Heart right ventricle (tissue), 16 donors: ENCODE results near the gene GLB1L3. TPM values are rescaled to one million over a fixed set of nuclear protein-coding genes. Genes with fewer than 3 reads are reported as not detected.
"Not testable (repeated sequence)": the region's sequence is repeated elsewhere in the genome, so short reads cannot be mapped to it uniquely, and the experiment has no call there.

Experiments
- ATAC-seq, 8 donors: fragments of 200-7000 bp; cut with Tn5 transposase; one replicate each; pipeline ENCODE4 v1.9.1; 2020; ENCODE audit warnings: mild to moderate bottlenecking in 8 of 8, moderate library complexity in 8 of 8, moderate number of reproducible peaks in 1 of 8
- DNase-seq, 2 donors: peaks; one replicate each; pipeline ENCODE4 v3.0.0-alpha.2; 2020
- H3K27ac ChIP-seq, 10 donors: fragments of 200-600 bp; sonication (generic) in 2 of 10; one replicate each; pipeline versions ENCODE4 v1.5.0 to v1.8.0; 2020 to 2022; ENCODE audit warnings: mild to moderate bottlenecking in 3 of 10
- H3K27me3 ChIP-seq, 7 donors: fragments of 200-600 bp; one replicate each; pipeline ENCODE4 v1.8.0; 2021 to 2022; ENCODE audit warnings: mild to moderate bottlenecking in 2 of 7
- H3K36me3 ChIP-seq, 9 donors: fragments of 200-600 bp; sonication (generic) in 1 of 9; one replicate each; pipeline versions ENCODE4 v1.5.0 to v1.8.0; 2020 to 2022; ENCODE audit warnings: mild to moderate bottlenecking in 2 of 9
- H3K4me1 ChIP-seq, 9 donors: fragments of 200-600 bp; sonication (generic) in 1 of 9; one replicate each; pipeline versions ENCODE4 v1.5.0 to v1.8.0; 2020 to 2022; ENCODE audit warnings: mild to moderate bottlenecking in 4 of 9
- H3K4me3 ChIP-seq, 10 donors: fragments of 200-600 bp; sonication (generic) in 2 of 10; one replicate each; pipeline versions ENCODE4 v1.5.0 to v1.8.0; 2020 to 2022; ENCODE audit warnings: mild to moderate bottlenecking in 7 of 10, moderate library complexity in 2 of 10
- H3K9me3 ChIP-seq, 11 donors: fragments of 200-600 bp in 10 of 11; sonication (generic) in 2 of 11; one replicate each; pipeline versions ENCODE4 v1.5.0 to v1.8.0; 2013 to 2022; ENCODE audit warnings: mild to moderate bottlenecking in 2 of 11, control low read depth in 1 of 11, moderate library complexity in 1 of 11
- WGBS, 2 donors: extraction: QIAGEN DNeasy Blood & Tissue Kit; methylation state at CpG; one replicate each; pipeline ENCODE4 v1.1.7; 2013; ENCODE audit warnings: inconsistent platforms in 1 of 2; 5-methylcytosine and 5-hydroxymethylcytosine counted together
- intact Hi-C, 10 donors: fragments of 100-400 bp; cut with DNase I; formaldehyde crosslinking; loops; one replicate each; pipeline versions ENCODE4 v1.11.1 to v1.14.2; 2022
- polyA plus RNA-seq, 2 donors: library from polyadenylated mRNA; stranded (reverse); fragments of 200-250 nt; gene quantifications; one replicate each; pipeline ENCODE4 v1.2.3, GENCODE V29; 2013
- total RNA-seq, 10 donors: library from RNA; stranded (reverse); fragmentation: NEBNext Ultra II Directional in 3 of 10; extraction: Animal tissue kit (Norgen Biotek cat#: 25700) in 3 of 10; gene quantifications; one replicate each; pipeline versions ENCODE4 v1.2.1 to v1.2.4, GENCODE V29; 2021 to 2023
- TF ChIP-seq, protein P1 (sequence below), 9 donors: fragments of 200-600 bp; sonication (generic) in 2 of 9; IDR thresholded peaks; one replicate each; pipeline versions ENCODE4 v1.5.0 to v1.8.0; 2021 to 2022; ENCODE audit warnings: antibody characterized with exemption in 9 of 9, mild to moderate bottlenecking in 5 of 9, moderate library complexity in 1 of 9
- donor health status: Arrhythmogenic right ventricular cardiomyopathy.
- donor health status: ischemic (EF 13 %, LVEDD 7.1; RV severe dilation, severe dysfunction).
- donor health status: healthy with polysubstance abuse.
- donor health status: DM: no; HTN: yes; CAD: no.
- donor health status: DM: no; HTN: no; CAD: no.
- donor health status: ischemic (EF 25% LVEDD 6.9; RV normal size, moderate dysfunction).
- donor health status: ischemic (EF 25% LVEDD 5.7; RV mildly dilated, moderate dysfunction).
- donor health status: healthy.
- donor health status: DM: yes; HTN: yes; CAD: no.
- donor health status: Ischemic cardiomyopathy.
- donor health status: ischemic (EF 35%, LVEDD 5.7; RV mildly dilated, moderate dysfunction).
- donor health status: nonischemic (EF 11% LVEDD 7.7; RV severe dilation, severe dysfunction).
- donor health status: DM: yes; HTN: yes; CAD: no.
- donor health status: PGD.
- donor health status: ischemic (EF 29% LVEDD 5.4; RV normal size, mild dysfunction).
- donor health status: nonischemic (EF 23%, LVEDD 6.1; RV moderate dilation, normal function).

Gene GLB1L3
- total and polyA plus RNA-seq, 12 donors, result not detected

DNA sequence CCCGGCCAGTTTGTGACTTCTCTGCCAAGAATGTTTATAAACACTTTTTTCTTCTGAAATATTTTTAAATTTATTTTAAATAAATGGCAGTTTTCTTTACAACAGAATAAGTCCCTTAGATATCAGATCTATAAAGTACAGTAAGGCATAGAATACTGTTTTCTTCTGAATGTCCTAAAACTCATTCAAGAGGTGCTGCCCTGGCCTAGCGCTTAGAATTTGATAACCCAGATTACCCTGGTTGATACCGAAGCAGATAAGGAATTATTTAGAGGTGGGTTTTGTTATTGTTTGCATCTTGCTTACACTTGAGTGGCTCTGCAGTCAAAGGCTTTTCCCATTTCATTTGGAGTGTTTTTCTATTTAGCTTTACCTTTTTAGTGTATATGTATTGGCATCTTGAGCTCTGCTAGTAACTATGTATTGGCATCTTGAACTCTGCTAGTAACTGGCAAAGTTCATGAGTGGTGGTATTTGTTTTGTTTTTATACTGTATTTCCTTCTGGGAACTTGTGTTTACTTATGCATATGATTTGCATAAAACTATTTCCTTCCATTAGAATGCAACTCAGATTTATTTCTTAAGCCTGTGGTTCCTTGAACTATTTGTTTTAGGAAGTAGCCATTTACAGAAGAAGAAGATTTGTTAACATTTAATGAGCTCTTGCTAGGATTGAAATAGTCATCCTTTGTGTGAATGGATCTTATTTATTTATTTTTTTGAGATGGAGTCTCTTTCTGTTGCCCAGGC, 21.6 kb upstream of the GLB1L3 start:
- Histone ChIP-seq H3K27me3 (no peaks in the 10 kb centered on the region), H3K36me3 (peaks cover 0 to 52% (median 17%) of the 10 kb centered on the region in 9 donors), H3K9me3 (no peaks in the 10 kb centered on the region), H3K4me1 (peaks cover 7 to 36% (median 25%) of the 10 kb centered on the region in 9 donors), H3K27ac (no peak overlapping the region), H3K4me3 (peak overlapping the region in 9 of 10 donors; percentile 82 to 97 (median 93))
- 58 to 69% methylated on average over 3 of the region's 3 CpGs for WGBS, 2 donors
- DNase-seq (no peak), ATAC-seq (no peak)
- TF ChIP-seq, protein P1, sequence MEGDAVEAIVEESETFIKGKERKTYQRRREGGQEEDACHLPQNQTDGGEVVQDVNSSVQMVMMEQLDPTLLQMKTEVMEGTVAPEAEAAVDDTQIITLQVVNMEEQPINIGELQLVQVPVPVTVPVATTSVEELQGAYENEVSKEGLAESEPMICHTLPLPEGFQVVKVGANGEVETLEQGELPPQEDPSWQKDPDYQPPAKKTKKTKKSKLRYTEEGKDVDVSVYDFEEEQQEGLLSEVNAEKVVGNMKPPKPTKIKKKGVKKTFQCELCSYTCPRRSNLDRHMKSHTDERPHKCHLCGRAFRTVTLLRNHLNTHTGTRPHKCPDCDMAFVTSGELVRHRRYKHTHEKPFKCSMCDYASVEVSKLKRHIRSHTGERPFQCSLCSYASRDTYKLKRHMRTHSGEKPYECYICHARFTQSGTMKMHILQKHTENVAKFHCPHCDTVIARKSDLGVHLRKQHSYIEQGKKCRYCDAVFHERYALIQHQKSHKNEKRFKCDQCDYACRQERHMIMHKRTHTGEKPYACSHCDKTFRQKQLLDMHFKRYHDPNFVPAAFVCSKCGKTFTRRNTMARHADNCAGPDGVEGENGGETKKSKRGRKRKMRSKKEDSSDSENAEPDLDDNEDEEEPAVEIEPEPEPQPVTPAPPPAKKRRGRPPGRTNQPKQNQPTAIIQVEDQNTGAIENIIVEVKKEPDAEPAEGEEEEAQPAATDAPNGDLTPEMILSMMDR (IDR thresholded peaks at IDR 0.05), result no peak
- intact Hi-C loops, result loop anchor here in 2 of 10 donors (10.0 kb wide), 2 partner anchors 190 to 210 kb away; partner anchors contain the start of gene JAM3 (in 1 of the 2)

DNA sequence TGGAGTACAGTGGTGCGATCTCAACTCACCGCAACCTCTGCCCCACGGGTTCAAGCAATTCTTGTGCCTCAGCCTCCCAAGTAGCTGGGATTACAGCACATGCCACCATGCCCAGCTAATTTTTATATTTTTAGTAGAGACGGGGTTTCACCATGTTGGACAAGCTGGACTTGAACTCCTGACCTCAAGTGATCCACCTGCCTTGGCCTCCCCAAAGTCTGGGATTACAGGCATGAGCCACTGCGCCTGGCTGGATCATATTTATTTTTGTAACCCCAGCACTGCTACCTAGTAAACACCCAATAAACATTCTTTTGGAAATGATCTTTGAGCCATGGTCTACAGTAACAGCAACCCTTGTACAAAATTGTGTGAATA, 21.0 kb upstream of the GLB1L3 start:
- H3K36me3 ChIP-seq, result peaks cover 0 to 52% (median 21%) of the 10 kb centered on the region in 9 donors
- WGBS, 2 donors, result 97% methylated on average over 5 of the region's 5 CpGs
- peaks cover 7 to 33% (median 25%) of the 10 kb centered on the region in 9 donors for H3K4me1 ChIP-seq
- ATAC-seq, H3K27ac ChIP-seq, H3K9me3 ChIP-seq, H3K27me3 ChIP-seq, DNase-seq, H3K4me3 ChIP-seq: not testable (repeated sequence)
- intact Hi-C loops, result loop anchor here in 2 of 10 donors (10.0 kb wide), 2 partner anchors 190 to 210 kb away; partner anchors contain the start of gene JAM3 (in 1 of the 2)

DNA sequence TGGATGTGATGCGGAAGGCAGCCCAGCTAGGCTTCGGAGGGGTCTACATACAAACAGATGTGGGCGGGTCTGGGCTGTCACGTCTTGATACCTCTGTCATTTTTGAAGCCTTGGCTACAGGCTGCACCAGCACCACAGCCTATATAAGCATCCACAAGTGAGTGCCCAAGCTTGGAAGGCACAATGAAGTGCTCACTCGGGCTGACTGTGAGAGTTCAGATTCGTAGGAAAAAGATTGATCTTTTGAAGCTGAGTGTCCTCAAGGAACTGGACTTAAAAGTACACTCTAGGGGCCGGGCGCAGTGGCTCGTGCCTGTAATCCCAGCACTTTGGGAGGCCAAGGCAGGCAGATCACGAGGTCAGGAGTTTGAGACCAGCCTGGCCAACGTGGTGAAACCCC, 19.1 kb upstream of the GLB1L3 start:
- intact Hi-C loops, result loop anchor here in 2 of 10 donors (10.0 kb wide), 2 partner anchors 192 to 212 kb away; partner anchors contain the start of gene JAM3 (in 1 of the 2)
- WGBS, 2 donors, result 94 to 97% methylated on average over 11 of the region's 11 CpGs

DNA sequence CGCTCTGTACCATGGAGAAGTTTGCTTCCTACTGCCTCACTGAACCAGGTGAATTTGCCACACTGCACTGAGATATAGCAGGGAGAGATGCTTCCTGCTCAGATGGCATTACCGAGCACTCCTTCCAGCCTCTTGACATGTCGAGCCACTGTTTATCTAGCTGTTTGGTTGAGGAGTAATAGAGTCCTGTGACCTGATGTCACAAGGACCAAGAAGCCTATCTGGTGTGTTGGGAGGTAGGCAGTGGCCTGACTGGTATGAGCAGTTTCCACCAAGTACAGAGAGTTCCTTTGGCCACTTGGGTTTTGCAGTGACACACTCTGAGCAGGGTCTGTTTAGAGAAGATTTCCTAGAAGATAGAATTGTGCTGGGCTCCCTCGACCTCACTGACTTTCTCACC, 17.6 kb upstream of the GLB1L3 start:
- peaks cover 0 to 71% (median 48%) of the 10 kb centered on the region in 9 donors for H3K36me3 ChIP-seq
- peaks cover 0 to 18% (median 12%) of the 10 kb centered on the region in 9 donors for H3K4me1 ChIP-seq
- TF ChIP-seq, protein P1 (IDR thresholded peaks at IDR 0.05), result no peak
- DNase-seq, result no peak
- ATAC-seq, result no peak
- no peaks in the 10 kb centered on the region for H3K27me3 ChIP-seq
- H3K9me3 ChIP-seq, result no peaks in the 10 kb centered on the region
- WGBS, 2 donors, result 70 to 83% methylated on average over 4 of the region's 4 CpGs
- intact Hi-C loops, result loop anchor here in 2 of 10 donors (10.0 kb wide), 2 partner anchors 194 to 214 kb away; partner anchors contain the start of gene JAM3 (in 1 of the 2)
- H3K27ac ChIP-seq, result no peak overlapping the region
- no peak overlapping the region for H3K4me3 ChIP-seq

More for the DNA sequence above, 19.1 kb upstream of the GLB1L3 start:
- DNase-seq (no peak), ATAC-seq (no peak)
- peaks cover 4 to 24% (median 17%) of the 10 kb centered on the region in 9 donors for H3K4me1 ChIP-seq
- peaks cover 0 to 56% (median 34%) of the 10 kb centered on the region in 9 donors for H3K36me3 ChIP-seq
- no peak overlapping the region for H3K27ac ChIP-seq
- no peak overlapping the region for H3K4me3 ChIP-seq
- H3K9me3 ChIP-seq, result no peaks in the 10 kb centered on the region
- TF ChIP-seq, protein P1 (IDR thresholded peaks at IDR 0.05), result no peak
- no peaks in the 10 kb centered on the region for H3K27me3 ChIP-seq
